Psoas muscle (tissue), 8 donors: ENCODE measurements around the gene TBC1D7. TPM values are rescaled to one million over a fixed set of nuclear protein-coding genes. Genes with fewer than 3 reads are reported as not detected.

Source experiments
- ATAC-seq, 4 donors: fragments of 200-7000 bp; cut with Tn5 transposase; one replicate each; pipeline ENCODE4 v1.9.1; 2020; ENCODE audit warnings: moderate library complexity in 3 of 4, mild to moderate bottlenecking in 2 of 4
- DNase-seq, 2 donors: peaks; one replicate each; pipeline ENCODE4 v3.0.0-alpha.2; 2020
- H3K27ac ChIP-seq: fragments of 200-600 bp; one replicate; pipeline ENCODE4 v1.8.0; 2022
- H3K27me3 ChIP-seq, 3 donors: fragments of 200-600 bp in 1 of 3; one replicate each; pipeline versions ENCODE4 v1.6.1 to v1.8.0; 2013 to 2022; ENCODE audit warnings: low read length in 2 of 3, mild to moderate bottlenecking in 2 of 3, moderate library complexity in 1 of 3; ENCODE audit not compliant: insufficient read depth in 3 of 3
- H3K36me3 ChIP-seq, 2 donors: fragments of 200-600 bp in 1 of 2; one replicate each; pipeline versions ENCODE4 v1.6.1 to v1.8.0; 2013 to 2022; ENCODE audit warnings: low read depth in 1 of 2, mild to moderate bottlenecking in 1 of 2, moderate library complexity in 1 of 2; ENCODE audit not compliant: insufficient read depth in 1 of 2
- H3K4me1 ChIP-seq: fragments of 200-600 bp; one replicate; pipeline ENCODE4 v1.8.0; 2022
- H3K4me3 ChIP-seq: fragments of 200-600 bp; one replicate; pipeline ENCODE4 v1.8.0; 2022; ENCODE audit warnings: mild to moderate bottlenecking
- H3K9me3 ChIP-seq: fragments of 200-600 bp; one replicate; pipeline ENCODE4 v1.8.0; 2022
- WGBS, 3 donors: extraction: QIAGEN DNeasy Blood & Tissue Kit; methylation state at CpG; one replicate each; pipeline versions ENCODE4 v1.1.6 to v1.1.7; 2013; 5-methylcytosine and 5-hydroxymethylcytosine counted together
- intact Hi-C, 2 donors: fragments of 100-400 bp; cut with DNase I; formaldehyde crosslinking; loops; one replicate each; pipeline versions ENCODE4 v1.11.0 to v1.14.2; 2022
- polyA plus RNA-seq, 3 donors: library from polyadenylated mRNA; stranded (reverse); fragments of 200-250 nt; gene quantifications; one replicate each; pipeline ENCODE4 v1.2.3, GENCODE V29; 2013
- total RNA-seq, 4 donors: library from RNA; stranded (reverse); fragmentation: NEBNext Ultra II Directional in 2 of 4; extraction: Animal tissue kit (Norgen Biotek cat#: 25700) in 2 of 4; gene quantifications; one replicate each; pipeline versions ENCODE4 v1.2.1 to v1.2.4, GENCODE V29; 2021 to 2023
- TF ChIP-seq, protein P1 (sequence below): fragments of 200-600 bp; IDR thresholded peaks from one replicate; pipeline ENCODE4 v1.8.0; 2022; ENCODE audit warnings: antibody characterized with exemption
- donor health status: healthy with polysubstance abuse.
- donor health status: DM: no; HTN: no; CAD: no; lungs with moderate emphysema.
- donor health status: Bipolar disorder and iron deficiency.
- donor health status: healthy.
- donor health status: DM: yes; HTN: yes; CAD: no.
- donor health status: DM: no; HTN: no; CAD: no.
- donor health status: DM: no; HTN: no; CAD: no.
- donor health status: DM: yes; HTN: yes; CAD: no.

TBC1D7 gene
- total and polyA plus RNA-seq, 7 donors = 9.4 to 19.4 (median 12.0) TPM

GRCh38 chr6:13267142-13267651, 61.1 kb downstream of the TBC1D7 start:
- WGBS, 3 donors = 83 to 84% (median 84%) methylated on average over 2 of the region's 2 CpGs
- H3K4me3 ChIP-seq = no peak overlapping the region
- intact Hi-C loops = no loop called here

DNA sequence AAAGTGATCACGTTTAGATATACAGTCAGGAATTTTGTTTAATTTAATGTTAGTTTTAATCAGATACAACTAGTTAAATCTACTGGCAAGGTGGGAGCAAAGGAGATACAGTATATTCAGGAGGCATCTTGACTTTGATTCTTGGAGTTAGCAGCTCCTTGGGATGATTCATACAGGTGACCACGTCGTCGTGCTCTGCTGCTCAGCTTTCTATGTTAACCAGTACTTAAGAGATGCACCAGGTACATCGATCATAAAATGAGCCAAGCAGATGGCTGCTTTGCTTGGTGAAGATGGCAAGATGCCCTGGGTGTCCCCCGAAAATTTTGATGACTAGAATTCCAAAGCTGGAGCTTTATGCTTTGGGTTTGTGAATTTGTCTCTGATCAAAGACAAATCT, 64.7 kb downstream of the TBC1D7 start:
- DNase-seq = no peak
- TF ChIP-seq, protein P1, sequence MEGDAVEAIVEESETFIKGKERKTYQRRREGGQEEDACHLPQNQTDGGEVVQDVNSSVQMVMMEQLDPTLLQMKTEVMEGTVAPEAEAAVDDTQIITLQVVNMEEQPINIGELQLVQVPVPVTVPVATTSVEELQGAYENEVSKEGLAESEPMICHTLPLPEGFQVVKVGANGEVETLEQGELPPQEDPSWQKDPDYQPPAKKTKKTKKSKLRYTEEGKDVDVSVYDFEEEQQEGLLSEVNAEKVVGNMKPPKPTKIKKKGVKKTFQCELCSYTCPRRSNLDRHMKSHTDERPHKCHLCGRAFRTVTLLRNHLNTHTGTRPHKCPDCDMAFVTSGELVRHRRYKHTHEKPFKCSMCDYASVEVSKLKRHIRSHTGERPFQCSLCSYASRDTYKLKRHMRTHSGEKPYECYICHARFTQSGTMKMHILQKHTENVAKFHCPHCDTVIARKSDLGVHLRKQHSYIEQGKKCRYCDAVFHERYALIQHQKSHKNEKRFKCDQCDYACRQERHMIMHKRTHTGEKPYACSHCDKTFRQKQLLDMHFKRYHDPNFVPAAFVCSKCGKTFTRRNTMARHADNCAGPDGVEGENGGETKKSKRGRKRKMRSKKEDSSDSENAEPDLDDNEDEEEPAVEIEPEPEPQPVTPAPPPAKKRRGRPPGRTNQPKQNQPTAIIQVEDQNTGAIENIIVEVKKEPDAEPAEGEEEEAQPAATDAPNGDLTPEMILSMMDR = no peak
- 89 to 93% (median 93%) methylated on average over 6 of the region's 6 CpGs for WGBS, 3 donors
- no peak for ATAC-seq
- Histone ChIP-seq H3K27me3 (no peaks in the 10 kb centered on the region), H3K27ac (no peak overlapping the region), H3K4me1 (no peaks in the 10 kb centered on the region), H3K9me3 (no peaks in the 10 kb centered on the region), H3K36me3 (no peaks in the 10 kb centered on the region), H3K4me3 (no peak overlapping the region)
- intact Hi-C loops = no loop called here

More at GRCh38 chr6:13267142-13267651, 61.1 kb downstream of the TBC1D7 start:
- Histone ChIP-seq H3K27me3 (no peaks in the 10 kb centered on the region), H3K27ac (no peak overlapping the region), H3K36me3 (no peaks in the 10 kb centered on the region), H3K4me1 (no peaks in the 10 kb centered on the region), H3K9me3 (no peaks in the 10 kb centered on the region)
- DNase-seq = no peak
- TF ChIP-seq, protein P1 = no peak
- ATAC-seq = no peak

GRCh38 chr6:13262302-13263230, 65.8 kb downstream of the TBC1D7 start:
- no peaks in the 10 kb centered on the region for H3K36me3 ChIP-seq
- TF ChIP-seq, protein P1 = no peak
- no peaks in the 10 kb centered on the region for H3K9me3 ChIP-seq
- DNase-seq = no peak
- WGBS, 3 donors = 19 to 29% (median 21%) methylated on average over 1 of the region's 1 CpG
- no peaks in the 10 kb centered on the region for H3K4me1 ChIP-seq
- H3K27me3 ChIP-seq = no peaks in the 10 kb centered on the region
- ATAC-seq = no peak
- H3K4me3 ChIP-seq = no peak overlapping the region
- H3K27ac ChIP-seq = no peak overlapping the region
- intact Hi-C loops = no loop called here

GRCh38 chr6:13261464-13261994, 66.8 kb downstream of the TBC1D7 start:
- no peak overlapping the region for H3K27ac ChIP-seq
- WGBS, 3 donors = 43 to 60% (median 48%) methylated on average over 1 of the region's 1 CpG
- TF ChIP-seq, protein P1 = no peak
- DNase-seq = no peak
- no peak overlapping the region for H3K4me3 ChIP-seq
- no peaks in the 10 kb centered on the region for H3K9me3 ChIP-seq
- H3K36me3 ChIP-seq = no peaks in the 10 kb centered on the region
- no peaks in the 10 kb centered on the region for H3K4me1 ChIP-seq
- no peaks in the 10 kb centered on the region for H3K27me3 ChIP-seq
- ATAC-seq = no peak
- intact Hi-C loops = no loop called here
